Colon (tissue), 2 donors: ENCODE results near the gene HSD11B1.

Experiments
- FAIRE-seq: peaks from 2 replicates; lab custom pipeline; 2012; peaks lifted over from hg19 to GRCh38; lab: Jason Lieb, UNC
- donor health status: control.
- donor health status: control.

Gene HSD11B1

GRCh38 chr1:209704584-209704983 is at the start of gene HSD11B1:
Gene HSD11B1, plus strand, starts transcription at chr1:209704846. Its CDS starts 97 bp downstream, at chr1:209704943.
- FAIRE-seq = no peak

- FAIRE-seq = no peak
Observed at GRCh38 chr1:209655411-209656231, 49.0 kb upstream of the HSD11B1 start.

GRCh38 chr1:209657140-209657879 is 47.3 kb upstream of the HSD11B1 start:
- FAIRE-seq = no peak

DNA sequence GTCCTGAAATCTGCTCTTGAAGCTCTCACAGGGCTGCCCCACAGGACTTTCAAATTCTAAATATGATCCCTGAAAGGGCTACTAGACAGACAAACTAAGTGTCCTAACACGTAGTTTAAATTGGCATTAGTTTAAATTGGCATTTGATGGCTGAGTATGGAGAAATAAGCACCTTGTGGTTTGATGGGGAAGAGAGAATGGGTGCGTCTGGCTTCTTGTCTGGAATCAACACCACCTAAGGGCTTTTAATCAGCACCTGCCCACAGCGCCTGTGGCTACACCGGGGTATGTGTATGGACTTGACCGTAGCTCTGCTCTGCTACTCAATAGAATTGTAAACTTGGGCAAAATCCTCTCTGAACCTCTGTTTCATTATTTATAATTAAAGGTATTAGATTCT is 46.7 kb upstream of the HSD11B1 start:
- FAIRE-seq = no peak

- FAIRE-seq = no peak
Observed at GRCh38 chr1:209659909-209660308, 44.7 kb upstream of the HSD11B1 start.

DNA sequence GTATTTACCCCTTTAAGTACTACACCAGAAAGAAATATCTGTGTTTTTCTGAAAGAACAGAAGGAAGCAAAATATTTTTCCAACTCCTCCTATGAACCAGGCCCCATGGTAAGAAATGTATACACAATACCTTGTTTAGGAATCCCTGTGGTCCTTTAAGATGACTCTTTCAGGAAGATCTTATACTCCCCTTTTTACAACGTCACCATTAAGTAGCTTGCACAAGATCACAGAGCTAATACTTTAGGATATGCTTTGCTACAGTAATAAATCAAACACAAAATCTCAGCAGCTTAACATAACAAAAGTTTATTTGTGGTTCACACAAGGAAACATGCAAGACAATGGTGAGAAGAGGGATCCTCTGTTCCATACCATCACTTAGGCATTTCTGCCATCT is 43.6 kb upstream of the HSD11B1 start:
- FAIRE-seq = no peak

- FAIRE-seq = no peak
Observed at GRCh38 chr1:209662879-209663327, 41.7 kb upstream of the HSD11B1 start.

DNA sequence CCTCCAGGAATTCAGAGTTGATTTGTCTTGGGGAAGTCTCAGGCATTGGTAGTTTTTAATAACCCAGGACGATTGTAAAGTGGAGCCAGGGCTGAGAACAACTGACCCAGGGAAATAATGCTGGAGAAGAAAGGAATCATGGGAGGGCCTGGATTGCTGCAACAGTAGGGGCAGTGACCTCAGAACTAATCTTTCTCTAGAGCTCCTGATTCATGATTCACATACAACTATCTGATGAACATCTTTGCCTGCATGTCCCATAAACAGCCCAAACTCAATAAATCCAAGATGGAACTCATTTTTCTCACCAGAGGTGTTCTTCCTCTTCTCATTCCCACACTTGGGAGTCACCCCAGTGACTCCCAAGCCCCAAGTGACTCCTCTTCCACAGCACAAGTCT is 37.5 kb upstream of the HSD11B1 start:
- no peak for FAIRE-seq

DNA sequence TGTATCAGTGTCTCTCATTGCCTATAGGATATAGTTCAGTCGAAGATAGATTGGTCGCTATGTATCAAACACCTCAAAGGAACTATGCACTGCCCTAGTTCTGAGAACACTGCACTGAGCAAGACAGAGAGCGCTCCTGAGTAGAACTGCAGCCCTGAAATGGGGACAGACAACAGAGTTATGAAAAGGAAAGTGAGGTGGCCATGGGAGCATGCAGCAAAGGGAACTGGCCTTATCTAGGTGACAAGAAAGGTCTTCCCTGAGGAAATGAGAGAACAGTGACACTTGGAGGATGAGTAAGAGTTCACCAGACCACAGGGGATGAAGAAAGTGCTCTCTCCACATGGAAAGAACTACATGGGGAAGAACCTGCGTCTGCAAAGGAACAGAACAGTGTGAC is 36.9 kb upstream of the HSD11B1 start:
- FAIRE-seq = no peak

DNA sequence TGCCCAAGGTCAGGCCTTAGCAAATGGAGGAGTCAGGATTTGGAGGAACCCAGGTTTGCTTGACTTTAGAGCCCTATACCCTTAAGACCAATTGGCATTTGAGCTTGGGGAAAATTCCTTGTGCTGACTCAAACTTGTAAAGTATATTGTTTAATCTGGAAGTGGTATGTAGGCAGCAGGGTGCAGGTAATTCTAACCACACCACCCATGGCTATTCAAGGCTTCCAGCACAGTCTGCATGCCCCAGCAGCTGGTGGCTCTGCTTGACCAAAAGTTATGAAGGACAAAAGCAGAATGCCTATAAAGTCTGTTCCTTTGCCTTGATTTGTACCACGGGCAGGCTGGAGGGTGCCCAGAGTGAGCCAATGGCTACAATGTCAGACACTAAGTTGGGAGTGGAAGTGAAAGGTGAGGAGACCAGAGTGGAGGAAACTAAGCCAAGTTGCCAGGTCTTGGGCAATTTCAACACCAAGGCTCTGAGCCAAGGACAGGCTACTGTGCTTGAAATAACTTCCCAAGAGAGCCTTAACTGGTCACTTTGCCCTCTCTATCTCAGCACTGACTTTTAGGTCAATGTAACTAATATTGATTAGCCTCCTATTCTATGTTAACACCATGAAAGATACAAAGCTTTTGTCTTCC is 34.1 kb upstream of the HSD11B1 start:
- FAIRE-seq = no peak

GRCh38 chr1:209672705-209673630 is 31.7 kb upstream of the HSD11B1 start:
- FAIRE-seq = no peak

- no peak for FAIRE-seq
Observed at GRCh38 chr1:209673631-209674417, 30.8 kb upstream of the HSD11B1 start.

DNA sequence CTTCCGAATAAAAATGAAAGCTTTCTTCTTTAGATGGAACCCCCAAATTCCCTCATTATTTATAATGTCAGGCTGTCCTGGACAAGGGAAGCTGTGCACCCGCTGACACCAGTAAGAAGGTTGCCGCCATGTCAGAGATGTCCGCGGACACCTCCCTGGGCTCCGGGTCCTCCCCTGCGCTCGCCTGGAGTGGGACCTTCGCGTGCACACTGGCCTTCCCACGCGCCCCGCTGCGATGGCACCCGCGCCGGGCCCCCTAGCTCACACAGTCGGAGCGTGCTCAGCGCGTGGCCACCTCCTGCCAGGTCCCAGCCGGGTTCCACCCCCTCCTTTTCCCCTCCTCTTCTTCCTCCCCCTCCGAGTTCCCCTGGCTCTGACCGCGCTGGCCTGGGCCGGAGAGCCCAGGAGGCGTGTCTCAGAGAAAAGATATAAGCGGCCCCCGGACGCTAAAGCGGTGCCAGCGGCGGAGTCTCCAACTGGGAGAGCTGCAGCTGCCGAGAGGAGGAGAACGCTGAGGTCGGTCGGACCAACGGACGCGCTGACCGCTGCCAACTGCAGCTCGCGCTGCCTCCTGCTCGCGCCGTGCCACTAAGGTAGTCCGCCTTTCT is 29.6 kb upstream of the HSD11B1 start, which contains the start of gene G0S2:
Gene G0S2 (plus strand): TSS at position 456 of the 608 bp plus-strand sequence. CDS start 273 bp downstream, outside the sequence.
- no peak for FAIRE-seq

DNA sequence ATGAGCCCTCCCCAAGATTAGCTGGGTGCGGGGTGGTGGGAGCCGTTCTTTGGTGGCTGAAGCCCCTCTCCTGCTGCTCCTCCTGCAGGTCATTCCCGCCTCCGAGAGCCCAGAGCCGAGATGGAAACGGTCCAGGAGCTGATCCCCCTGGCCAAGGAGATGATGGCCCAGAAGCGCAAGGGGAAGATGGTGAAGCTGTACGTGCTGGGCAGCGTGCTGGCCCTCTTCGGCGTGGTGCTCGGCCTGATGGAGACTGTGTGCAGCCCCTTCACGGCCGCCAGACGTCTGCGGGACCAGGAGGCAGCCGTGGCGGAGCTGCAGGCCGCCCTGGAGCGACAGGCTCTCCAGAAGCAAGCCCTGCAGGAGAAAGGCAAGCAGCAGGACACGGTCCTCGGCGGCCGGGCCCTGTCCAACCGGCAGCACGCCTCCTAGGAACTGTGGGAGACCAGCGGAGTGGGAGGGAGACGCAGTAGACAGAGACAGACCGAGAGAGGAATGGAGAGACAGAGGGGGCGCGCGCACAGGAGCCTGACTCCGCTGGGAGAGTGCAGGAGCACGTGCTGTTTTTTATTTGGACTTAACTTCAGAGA is 29.0 kb upstream of the HSD11B1 start:
- FAIRE-seq = no peak

GRCh38 chr1:209678981-209679539 is 25.6 kb upstream of the HSD11B1 start:
- FAIRE-seq = no peak

GRCh38 chr1:209685821-209686220 is 18.8 kb upstream of the HSD11B1 start:
- no peak for FAIRE-seq

DNA sequence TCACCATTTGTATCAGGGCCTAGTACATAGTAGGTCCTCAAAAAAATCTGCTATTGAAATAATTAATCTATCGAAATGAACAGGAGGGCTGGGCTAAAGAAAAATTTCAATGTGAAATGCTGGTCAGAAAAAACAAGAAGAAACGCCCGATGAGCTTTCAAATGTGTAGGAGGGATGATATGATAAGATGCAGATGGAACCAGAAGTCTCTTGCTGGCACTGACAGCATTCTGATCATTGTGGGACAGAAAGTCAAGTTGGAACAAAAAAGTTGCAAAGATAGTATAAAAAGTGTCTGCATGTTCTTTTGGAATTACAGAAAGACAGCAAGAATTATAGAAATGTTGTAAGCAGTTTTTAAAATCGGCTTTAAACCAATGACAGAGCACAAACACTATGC is 18.3 kb upstream of the HSD11B1 start:
- FAIRE-seq = no peak

GRCh38 chr1:209688746-209689234 is 15.9 kb upstream of the HSD11B1 start:
- no peak for FAIRE-seq

DNA sequence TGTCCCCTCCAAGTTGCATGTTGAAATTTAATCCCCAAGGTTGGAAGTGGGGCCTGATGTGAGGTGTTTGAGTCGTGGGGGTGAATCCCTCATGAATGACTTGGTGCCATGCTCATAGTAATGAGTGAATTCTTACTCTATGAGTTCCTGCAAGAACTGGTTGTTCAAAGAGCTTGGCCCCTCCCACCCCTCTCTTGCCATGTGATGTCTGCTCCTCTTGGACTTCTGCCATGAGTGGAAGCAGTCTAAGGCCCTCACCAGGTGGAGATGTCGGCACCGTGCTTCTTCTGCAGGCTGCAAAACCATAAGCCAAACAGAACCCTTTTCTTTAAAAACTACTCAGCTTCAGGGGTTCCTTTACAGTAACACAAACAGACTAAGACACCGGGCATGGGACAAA is 15.2 kb upstream of the HSD11B1 start:
- no peak for FAIRE-seq
